KMS-11 (cell line): ENCODE measurements around the gene PARD3B.

ENCODE experiments used
- H2AFZ ChIP-seq: fragments of 200-600 bp; sonication (generic); 2 replicates; pipeline ENCODE4 v1.6.1; 2016; ENCODE audit warnings: antibody characterized with exemption, mixed run types, low read depth
- H3K27ac ChIP-seq: fragments of 200-600 bp; sonication (generic); 2 replicates; pipeline ENCODE4 v1.6.1; 2016; ENCODE audit warnings: mild to moderate bottlenecking, mixed run types
- H3K27me3 ChIP-seq: fragments of 200-600 bp; sonication (generic); 2 replicates; pipeline ENCODE4 v1.6.1; 2017; ENCODE audit warnings: mild to moderate bottlenecking, low read depth, mixed run types, moderate library complexity; ENCODE audit not compliant: insufficient read depth
- H3K36me3 ChIP-seq: fragments of 200-600 bp; sonication (generic); 2 replicates; pipeline ENCODE4 v1.6.1; 2017; ENCODE audit warnings: mild to moderate bottlenecking, mixed run types; ENCODE audit not compliant: insufficient read depth
- H3K4me1 ChIP-seq: fragments of 200-600 bp; sonication (generic); 2 replicates; pipeline ENCODE4 v1.6.1; 2016; ENCODE audit warnings: mild to moderate bottlenecking, low read depth, mixed run types; ENCODE audit not compliant: poor library complexity, severe bottlenecking
- H3K4me2 ChIP-seq: fragments of 200-600 bp; sonication (generic); 2 replicates; pipeline ENCODE4 v1.7.0; 2016; ENCODE audit warnings: mild to moderate bottlenecking, mixed run types
- H3K4me3 ChIP-seq: fragments of 200-600 bp; sonication (generic); IDR thresholded peaks from 2 replicates; pipeline ENCODE4 v1.6.1; 2017; ENCODE audit warnings: low read depth, low read length, mixed read lengths; ENCODE audit not compliant: insufficient read depth
- H3K79me2 ChIP-seq: fragments of 200-600 bp; sonication (generic); 2 replicates; pipeline ENCODE4 v1.6.1; 2016; ENCODE audit warnings: low read depth, mixed run types; ENCODE audit not compliant: insufficient read depth
- H3K9ac ChIP-seq: fragments of 200-600 bp; sonication (generic); 2 replicates; pipeline ENCODE4 v1.6.1; 2016; ENCODE audit warnings: mild to moderate bottlenecking, mixed run types
- H4K20me1 ChIP-seq: fragments of 200-600 bp; sonication (generic); 2 replicates; pipeline ENCODE4 v1.6.1; 2016; ENCODE audit warnings: mild to moderate bottlenecking, mixed run types; ENCODE audit not compliant: insufficient read depth
- CTCF ChIP-seq: fragments of 200-600 bp; sonication (generic); conservative IDR thresholded peaks from 2 replicates; pipeline ENCODE4 v1.6.1; 2017; ENCODE audit warnings: low read depth, mild to moderate bottlenecking, antibody characterized with exemption, low read length, moderate library complexity, mixed read lengths

PARD3B gene

GRCh38 chr2:204876311-204876710 lies 331.0 kb downstream of the PARD3B start:
- no peak for TF ChIP-seq CTCF
- H3K27ac ChIP-seq, result no peak overlapping the region
- no peaks in the 10 kb centered on the region for H4K20me1 ChIP-seq
- no peak overlapping the region for H3K4me3 ChIP-seq
- H3K79me2 ChIP-seq, result no peaks in the 10 kb centered on the region
- peaks cover 6% of the 10 kb centered on the region for H3K4me1 ChIP-seq
- H2AFZ ChIP-seq, result no peak overlapping the region
- no peaks in the 10 kb centered on the region for H3K27me3 ChIP-seq
- no peak overlapping the region for H3K9ac ChIP-seq
- H3K36me3 ChIP-seq, result no peaks in the 10 kb centered on the region
- H3K4me2 ChIP-seq, result no peak overlapping the region

GRCh38 chr2:204877691-204878090 lies 332.4 kb downstream of the PARD3B start:
- H3K27ac ChIP-seq, result no peak overlapping the region
- H3K36me3 ChIP-seq, result no peaks in the 10 kb centered on the region
- H2AFZ ChIP-seq, result no peak overlapping the region
- H3K9ac ChIP-seq, result no peak overlapping the region
- H3K4me3 ChIP-seq, result no peak overlapping the region
- no peaks in the 10 kb centered on the region for H3K27me3 ChIP-seq
- no peaks in the 10 kb centered on the region for H4K20me1 ChIP-seq
- no peaks in the 10 kb centered on the region for H3K4me1 ChIP-seq
- no peak for TF ChIP-seq CTCF
- no peaks in the 10 kb centered on the region for H3K79me2 ChIP-seq
- H3K4me2 ChIP-seq, result no peak overlapping the region

GRCh38 chr2:204880928-204881327 lies 335.7 kb downstream of the PARD3B start:
- Histone ChIP-seq H3K36me3 (no peaks in the 10 kb centered on the region), H3K4me2 (no peak overlapping the region), H4K20me1 (no peaks in the 10 kb centered on the region), H3K27ac (no peak overlapping the region), H3K27me3 (no peaks in the 10 kb centered on the region), H3K79me2 (no peaks in the 10 kb centered on the region), H3K4me3 (no peak overlapping the region), H2AFZ (no peak overlapping the region), H3K4me1 (no peaks in the 10 kb centered on the region), H3K9ac (no peak overlapping the region)
- no peak for TF ChIP-seq CTCF

DNA sequence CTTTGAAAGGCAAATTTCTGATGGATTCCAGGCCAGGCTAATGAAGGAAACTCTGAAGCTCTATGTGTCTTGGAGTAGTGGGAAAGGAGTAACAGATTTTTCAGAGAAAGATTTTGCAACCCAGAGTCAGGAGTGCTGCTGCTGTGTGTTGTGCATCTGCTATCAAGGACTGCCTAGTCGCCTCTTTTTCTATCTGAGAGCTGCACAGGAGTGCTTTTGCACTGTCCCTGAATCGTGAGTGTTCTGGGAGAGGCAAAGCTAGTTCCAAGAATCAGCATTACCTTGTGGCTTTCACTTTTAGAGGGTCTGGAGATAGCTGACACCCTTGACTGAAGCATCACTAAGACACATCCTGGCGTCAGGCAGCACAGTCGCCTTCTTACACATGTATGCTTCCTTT lies 336.4 kb downstream of the PARD3B start:
- Histone ChIP-seq H4K20me1 (no peaks in the 10 kb centered on the region), H3K9ac (no peak overlapping the region), H3K4me2 (no peak overlapping the region), H3K36me3 (no peaks in the 10 kb centered on the region), H3K79me2 (no peaks in the 10 kb centered on the region), H3K4me3 (no peak overlapping the region), H2AFZ (no peak overlapping the region), H3K27ac (no peak overlapping the region), H3K4me1 (no peaks in the 10 kb centered on the region), H3K27me3 (no peaks in the 10 kb centered on the region)
- no peak for TF ChIP-seq CTCF

DNA sequence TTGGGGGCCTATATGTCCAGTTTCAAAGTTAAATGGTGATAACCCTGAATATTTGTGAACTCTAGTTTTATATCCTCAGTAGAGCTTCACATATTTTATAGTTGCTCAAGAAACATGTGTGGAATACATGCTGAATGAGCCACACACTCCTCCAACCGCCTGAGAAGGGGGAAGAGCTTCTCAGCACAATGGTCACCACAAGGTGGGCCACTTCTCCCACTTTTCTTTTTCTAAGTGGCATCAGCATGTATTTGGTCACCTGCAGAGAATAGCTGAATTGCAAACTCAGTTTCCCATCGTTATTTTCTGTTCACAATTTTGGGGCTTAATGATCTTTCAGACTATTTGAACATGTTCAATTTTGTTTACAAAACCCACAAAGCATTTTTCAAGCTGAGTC lies 340.5 kb downstream of the PARD3B start:
- Histone ChIP-seq H3K36me3 (no peaks in the 10 kb centered on the region), H2AFZ (no peak overlapping the region), H3K79me2 (no peaks in the 10 kb centered on the region), H3K27ac (no peak overlapping the region), H3K4me3 (no peak overlapping the region), H3K9ac (no peak overlapping the region), H3K27me3 (no peaks in the 10 kb centered on the region), H4K20me1 (no peaks in the 10 kb centered on the region), H3K4me1 (no peaks in the 10 kb centered on the region), H3K4me2 (no peak overlapping the region)
- no peak for TF ChIP-seq CTCF
